ENCODE measurements around the gene ZNF142. TPM values are rescaled to one million over a fixed set of nuclear protein-coding genes. Genes with fewer than 3 reads are reported as not detected.

ZNF142 gene
- total and polyA plus RNA-seq, 7 donors = 1.8 to 33.5 (median 21.9) TPM

DNA sequence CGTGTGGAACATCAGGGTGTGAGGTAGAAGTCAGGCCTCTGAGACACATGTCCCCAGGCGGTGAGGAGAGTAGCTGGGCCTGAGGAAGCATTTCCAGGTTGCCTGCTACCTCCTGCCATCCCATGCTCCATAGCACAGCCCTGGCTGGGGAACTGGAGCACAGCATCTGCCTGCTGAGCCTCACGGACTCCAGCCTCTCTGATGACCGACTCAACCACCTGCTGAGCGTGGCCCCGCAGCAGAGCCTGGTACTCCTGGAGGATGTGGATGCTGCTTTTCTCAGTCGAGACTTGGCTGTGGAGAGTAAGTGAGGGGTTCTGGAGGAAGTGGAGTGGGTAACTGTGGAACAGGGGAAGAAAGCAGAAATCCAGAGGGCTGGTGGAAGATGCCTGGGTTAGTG, 3.0 kb upstream of the ZNF142 start:
- TF ChIP-seq, protein P1, sequence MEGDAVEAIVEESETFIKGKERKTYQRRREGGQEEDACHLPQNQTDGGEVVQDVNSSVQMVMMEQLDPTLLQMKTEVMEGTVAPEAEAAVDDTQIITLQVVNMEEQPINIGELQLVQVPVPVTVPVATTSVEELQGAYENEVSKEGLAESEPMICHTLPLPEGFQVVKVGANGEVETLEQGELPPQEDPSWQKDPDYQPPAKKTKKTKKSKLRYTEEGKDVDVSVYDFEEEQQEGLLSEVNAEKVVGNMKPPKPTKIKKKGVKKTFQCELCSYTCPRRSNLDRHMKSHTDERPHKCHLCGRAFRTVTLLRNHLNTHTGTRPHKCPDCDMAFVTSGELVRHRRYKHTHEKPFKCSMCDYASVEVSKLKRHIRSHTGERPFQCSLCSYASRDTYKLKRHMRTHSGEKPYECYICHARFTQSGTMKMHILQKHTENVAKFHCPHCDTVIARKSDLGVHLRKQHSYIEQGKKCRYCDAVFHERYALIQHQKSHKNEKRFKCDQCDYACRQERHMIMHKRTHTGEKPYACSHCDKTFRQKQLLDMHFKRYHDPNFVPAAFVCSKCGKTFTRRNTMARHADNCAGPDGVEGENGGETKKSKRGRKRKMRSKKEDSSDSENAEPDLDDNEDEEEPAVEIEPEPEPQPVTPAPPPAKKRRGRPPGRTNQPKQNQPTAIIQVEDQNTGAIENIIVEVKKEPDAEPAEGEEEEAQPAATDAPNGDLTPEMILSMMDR (IDR thresholded peaks at IDR 0.05) = no peak
- H3K36me3 ChIP-seq (ENCODE audit: insufficient read depth in 1 of 2, low read depth in 1 of 2) = peaks cover 4 to 75% of the 10 kb centered on the region in 2 donors
- H3K9me3 ChIP-seq = no peaks in the 10 kb centered on the region
- intact Hi-C loops (cut with DNase I) = loop anchor here (10.0 kb wide), 2 partner anchors 258 to 368 kb away; partner anchors contain the start of gene TMBIM1 (in 1 of the 2)
- no peak overlapping the region for H3K4me3 ChIP-seq
- ATAC-seq = no peak
- H3K27ac ChIP-seq = no peak overlapping the region
- peaks cover 22% of the 10 kb centered on the region for H3K4me1 ChIP-seq
- no peak for DNase-seq
- 77 to 82% (median 80%) methylated on average over 7 of the region's 7 CpGs for WGBS, 3 donors
- H3K27me3 ChIP-seq (ENCODE audit: insufficient read depth in 3 of 3, low read length in 2 of 3) = no peaks in the 10 kb centered on the region

DNA sequence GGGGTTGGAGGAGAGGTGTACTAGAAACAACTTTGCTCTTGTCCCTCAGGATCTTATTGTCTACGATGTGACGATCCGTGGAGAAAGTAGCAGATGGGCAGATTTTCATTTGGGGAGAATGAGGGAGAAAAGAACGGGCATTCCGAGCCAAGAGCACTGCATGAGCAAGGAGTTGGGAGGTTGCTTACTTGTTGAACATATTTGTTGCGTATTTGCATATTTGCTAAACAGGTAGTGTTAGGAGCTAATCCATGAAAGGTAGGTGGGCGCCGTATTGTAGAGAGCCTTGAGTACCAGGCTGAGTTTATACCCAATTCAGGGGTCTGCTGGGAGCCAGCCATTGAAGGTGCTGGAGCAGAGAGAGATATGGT, 550 bp upstream of the ZNF142 start:
- Histone ChIP-seq H3K4me3 (peak overlapping the region; percentile 95), H3K27ac (peak overlapping the region; percentile 84), H3K27me3 (ENCODE audit: insufficient read depth in 3 of 3, low read length in 2 of 3) (no peaks in the 10 kb centered on the region), H3K36me3 (ENCODE audit: insufficient read depth in 1 of 2, low read depth in 1 of 2) (peaks cover 0 to 71% of the 10 kb centered on the region in 2 donors), H3K9me3 (no peaks in the 10 kb centered on the region), H3K4me1 (peaks cover 42% of the 10 kb centered on the region)
- intact Hi-C loops (cut with DNase I) = loop anchor here (5.0 to 10.0 kb wide), 5 partner anchors 53 to 365 kb away; partner anchors contain the start of genes PLCD4 (in 1 of the 2) and TMBIM1 (in 1 of the 2)
- TF ChIP-seq, protein P1 (IDR thresholded peaks at IDR 0.05) = no peak
- DNase-seq (no peak), ATAC-seq (no peak)
- WGBS, 3 donors = 13 to 18% (median 13%) methylated on average over 8 of the region's 8 CpGs

DNA sequence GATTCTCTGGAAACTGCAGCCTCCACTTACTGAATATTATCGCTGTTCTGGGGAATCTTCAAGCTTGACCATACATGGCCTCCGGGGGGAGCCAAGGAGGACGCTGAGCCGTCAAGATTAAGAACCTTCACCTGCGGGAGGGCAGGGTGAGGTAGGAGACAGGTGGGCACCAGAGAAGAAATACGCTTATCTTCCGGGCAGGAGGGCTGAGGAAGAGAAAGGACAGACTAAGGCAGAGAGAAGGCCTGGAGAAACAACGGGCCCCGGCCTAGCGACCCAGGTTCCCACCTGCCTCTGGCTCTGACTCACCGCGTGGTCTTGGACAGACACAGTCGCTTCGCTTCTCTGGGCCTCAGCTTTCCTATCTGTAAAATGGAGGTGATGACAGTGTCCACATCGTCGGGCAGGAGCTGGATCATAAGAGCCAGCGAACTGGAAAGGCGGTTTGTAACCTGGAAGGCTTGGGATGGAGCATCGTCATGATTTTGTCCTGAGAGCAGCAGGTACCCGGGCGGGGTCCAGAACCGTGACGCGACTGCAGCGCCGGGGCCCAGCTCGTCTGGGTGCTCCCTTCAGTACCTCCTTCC, 659 bp downstream of the ZNF142 start:
- ATAC-seq (no peak), DNase-seq (no peak)
- no peaks in the 10 kb centered on the region for H3K27me3 ChIP-seq (ENCODE audit: insufficient read depth in 3 of 3, low read length in 2 of 3)
- peak overlapping the region; percentile 95 for H3K4me3 ChIP-seq
- intact Hi-C loops (cut with DNase I) = loop anchor here in 1 of 2 donors (5.0 kb wide), 3 partner anchors 51 to 251 kb away; partner anchors contain the start of gene PLCD4
- peaks cover 50% of the 10 kb centered on the region for H3K4me1 ChIP-seq
- TF ChIP-seq, protein P1 (IDR thresholded peaks at IDR 0.05) = no peak
- 3 to 5% (median 4%) methylated on average over 27 of the region's 27 CpGs for WGBS, 3 donors
- no peaks in the 10 kb centered on the region for H3K9me3 ChIP-seq
- peaks cover 0 to 71% of the 10 kb centered on the region in 2 donors for H3K36me3 ChIP-seq (ENCODE audit: insufficient read depth in 1 of 2, low read depth in 1 of 2)
- peak overlapping the region; percentile 84 for H3K27ac ChIP-seq

DNA sequence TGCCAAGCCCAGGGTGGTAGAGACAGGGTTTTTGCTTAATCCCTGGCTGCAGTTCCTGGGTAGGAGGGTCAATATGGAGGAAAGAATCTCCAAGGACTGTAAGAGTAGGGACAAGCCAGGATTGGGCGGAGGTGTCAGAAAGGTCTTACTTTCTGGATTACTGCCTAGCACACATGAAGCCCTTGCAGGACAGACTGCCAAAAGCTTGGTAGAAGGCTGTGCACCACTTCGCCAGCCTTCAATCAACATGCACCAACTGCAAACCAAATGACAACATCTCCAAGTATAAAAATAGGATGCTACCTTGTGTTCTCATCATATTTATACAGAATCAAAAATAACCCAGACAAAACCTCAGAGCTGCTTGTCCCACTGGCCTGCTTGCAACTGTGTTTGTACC, 3.7 kb downstream of the ZNF142 start:
- intact Hi-C loops (cut with DNase I) = loop anchor here in 1 of 2 donors (5.0 kb wide), 3 partner anchors 48 to 248 kb away; partner anchors contain the start of gene PLCD4
- TF ChIP-seq, protein P1 (IDR thresholded peaks at IDR 0.05) = no peak
- no peaks in the 10 kb centered on the region for H3K9me3 ChIP-seq
- 31 to 50% (median 41%) methylated on average over 2 of the region's 2 CpGs for WGBS, 3 donors
- no peaks in the 10 kb centered on the region for H3K27me3 ChIP-seq (ENCODE audit: insufficient read depth in 3 of 3, low read length in 2 of 3)
- H3K4me3 ChIP-seq = peak overlapping the region; percentile 44
- H3K4me1 ChIP-seq = peaks cover 50% of the 10 kb centered on the region
- peaks cover 5 to 73% of the 10 kb centered on the region in 2 donors for H3K36me3 ChIP-seq (ENCODE audit: insufficient read depth in 1 of 2, low read depth in 1 of 2)
- H3K27ac ChIP-seq = peak overlapping the region; percentile 93
- peak; percentile 57 to 86 for DNase-seq
- ATAC-seq = peak; percentile 84 to 90 (median 86)
